Measurements from ENCODE around the gene CNTNAP2. TPM values are rescaled to one million over a fixed set of nuclear protein-coding genes. Genes with fewer than 3 reads are reported as not detected.

Gene CNTNAP2
- total and polyA plus RNA-seq, 2 of the 13 experiments (the other 11 are each of a cell fraction or from before 2014, with no cell fraction given): 0.40 to 0.42 TPM

- intact Hi-C loops (cut with micrococcal nuclease; ENCODE audit: unreplicated experiment): no loop called here
- no peaks in the 10 kb centered on the region for H3K4me1 ChIP-seq (ENCODE audit: insufficient read depth, low read length)
- ChIA-PET CTCF (ENCODE audit: low intra/inter-chr PET ratio, low total read pairs) (no interaction called here), POLR2A (no interaction called here)
- in situ Hi-C loops (cut with HindIII; ENCODE audit: extremely low pct_ligation_motif_present, low pct_unique_long_range_greater_than_20kb): no loop called here
- no peak overlapping the region for H3K27ac ChIP-seq (ENCODE audit: extremely low read length, insufficient read depth, low read length)
- H3K4me3 ChIP-seq (replicated peaks in 1 of 3; ENCODE audit: insufficient read depth in 1 of 3, low read depth in 2 of 3, low read length in 3 of 3): no peak overlapping the region
- no peaks in the 10 kb centered on the region for H3K79me2 ChIP-seq (ENCODE audit: insufficient read depth, low read length)
- FAIRE-seq: no peak
- no peak overlapping the region for H2AFZ ChIP-seq (ENCODE audit: low read length)
- no TSS peak for BruUV-seq (replicated peaks)
- no peak for TF ChIP-seq HMG20A (CRISPR knock-in tag; IDR thresholded peaks at IDR 0.05; ENCODE audit: borderline replicate concordance)
- no peaks in the 10 kb centered on the region for H3K36me3 ChIP-seq (replicated peaks in 1 of 2; ENCODE audit: control insufficient read depth in 1 of 2, insufficient read depth in 2 of 2, low read length in 2 of 2)
- no peak overlapping the region for H3K4me2 ChIP-seq (ENCODE audit: low read depth, low read length)
- 4% methylated on average over 1 of the region's 1 CpG for whole genome bisulfite sequencing (ENCODE audit: low lambda C conversion rate)
- DNase-seq (ENCODE audit: low spot score): no peak
- peaks cover 86% of the 10 kb centered on the region for H3K9me3 ChIP-seq (ENCODE audit: low read length)
- no peaks in the 10 kb centered on the region for H4K20me1 ChIP-seq (ENCODE audit: insufficient read depth, low read length)
- ATAC-seq: no peak
- no peak overlapping the region for H3K9ac ChIP-seq (ENCODE audit: insufficient read depth, low read depth, low read length)
- H3K27me3 ChIP-seq (ENCODE audit: control insufficient read depth in 1 of 2, insufficient read depth in 2 of 2, low read length in 2 of 2): no peaks in the 10 kb centered on the region
Measured at GRCh38 chr7:146539836-146540235, 423.2 kb downstream of the CNTNAP2 start.

GRCh38 chr7:146542101-146542500, 425.5 kb downstream of the CNTNAP2 start:
- no TSS peak for BruUV-seq (replicated peaks)
- CTCF ChIA-PET (ENCODE audit: low intra/inter-chr PET ratio, low total read pairs): no interaction called here
- in situ Hi-C loops (cut with HindIII; ENCODE audit: extremely low pct_ligation_motif_present, low pct_unique_long_range_greater_than_20kb) (no loop called here), intact Hi-C loops (cut with micrococcal nuclease; ENCODE audit: unreplicated experiment) (no loop called here)
- no peak overlapping the region for H3K9ac ChIP-seq (ENCODE audit: insufficient read depth, low read depth, low read length)
- 9% methylated on average over 2 of the region's 2 CpGs for WGBS (ENCODE audit: low lambda C conversion rate)
- H3K9me3 ChIP-seq (ENCODE audit: low read length): peaks cover 91% of the 10 kb centered on the region
- no peaks in the 10 kb centered on the region for H3K4me1 ChIP-seq (ENCODE audit: insufficient read depth, low read length)
- H2AFZ ChIP-seq (ENCODE audit: low read length): no peak overlapping the region
- H3K4me3 ChIP-seq (replicated peaks in 1 of 3; ENCODE audit: insufficient read depth in 1 of 3, low read depth in 2 of 3, low read length in 3 of 3): no peak overlapping the region
- DNase-seq (ENCODE audit: low spot score) (no peak), FAIRE-seq (no peak), ATAC-seq (no peak)
- no peaks in the 10 kb centered on the region for H3K79me2 ChIP-seq (ENCODE audit: insufficient read depth, low read length)
- H3K27me3 ChIP-seq (ENCODE audit: control insufficient read depth in 1 of 2, insufficient read depth in 2 of 2, low read length in 2 of 2): no peaks in the 10 kb centered on the region
- no peak overlapping the region for H3K27ac ChIP-seq (ENCODE audit: extremely low read length, insufficient read depth, low read length)
- POLR2A ChIA-PET: no interaction called here
- H3K4me2 ChIP-seq (ENCODE audit: low read depth, low read length): no peak overlapping the region
- no peaks in the 10 kb centered on the region for H3K36me3 ChIP-seq (replicated peaks in 1 of 2; ENCODE audit: control insufficient read depth in 1 of 2, insufficient read depth in 2 of 2, low read length in 2 of 2)
- no peaks in the 10 kb centered on the region for H4K20me1 ChIP-seq (ENCODE audit: insufficient read depth, low read length)
- no peak for TF ChIP-seq ZNF770 (CRISPR knock-in tag; IDR thresholded peaks at IDR 0.05)
- TF ChIP-seq SMAD9 (CRISPR knock-in tag; IDR thresholded peaks at IDR 0.05): no peak
- TF ChIP-seq ZBTB43 (CRISPR knock-in tag; conservative IDR thresholded peaks at IDR 0.05): no peak
- TF ChIP-seq PCBP1 (IDR thresholded peaks at IDR 0.05; ENCODE audit: borderline replicate concordance, low read depth, low read length): no peak
- no peak for TF ChIP-seq ZNF879 (CRISPR knock-in tag; IDR thresholded peaks at IDR 0.05)
- TF ChIP-seq MEF2D (CRISPR knock-in tag; IDR thresholded peaks at IDR 0.05): no peak
- TF ChIP-seq IKZF5 (CRISPR knock-in tag; IDR thresholded peaks at IDR 0.05): no peak
- no peak for TF ChIP-seq KMT2B (CRISPR knock-in tag; IDR thresholded peaks at IDR 0.05)
- no peak for TF ChIP-seq ZNF570 (CRISPR knock-in tag; IDR thresholded peaks at IDR 0.05; ENCODE audit: borderline replicate concordance)
- TF ChIP-seq SATB2 (CRISPR knock-in tag; IDR thresholded peaks at IDR 0.05): no peak
- TF ChIP-seq U2AF1 (optimal IDR thresholded peaks at IDR 0.05; ENCODE audit: low read depth, low read length): no peak
- TF ChIP-seq MYPOP (CRISPR knock-in tag; IDR thresholded peaks at IDR 0.05): no peak
- TF ChIP-seq ZNF768 (CRISPR knock-in tag; IDR thresholded peaks at IDR 0.05): no peak
- no peak for TF ChIP-seq HDAC1 (CRISPR knock-in tag; IDR thresholded peaks at IDR 0.05)
